Measurements from ENCODE around the gene UFM1. TPM values are rescaled to one million over a fixed set of nuclear protein-coding genes. Genes with fewer than 3 reads are reported as not detected.

Gene UFM1
- total and polyA plus RNA-seq, 2 of the 13 experiments (the other 11 are each of a cell fraction or from before 2014, with no cell fraction given), result 42.6 to 47.0 TPM

- 0% methylated on average over 1 of the region's 1 CpG for WGBS (ENCODE audit: low lambda C conversion rate)
- no peak overlapping the region for H3K4me3 ChIP-seq (replicated peaks in 1 of 3; ENCODE audit: insufficient read depth in 1 of 3, low read depth in 2 of 3, low read length in 3 of 3)
- no peak for TF ChIP-seq ATM (IDR thresholded peaks at IDR 0.05; ENCODE audit: borderline replicate concordance)
- TF ChIP-seq SMARCC2 (IDR thresholded peaks at IDR 0.05), result no peak
- TF ChIP-seq ZBTB7A (CRISPR knock-in tag; IDR thresholded peaks at IDR 0.05), result no peak
- no peak for TF ChIP-seq ATF3 (CRISPR knock-in tag; IDR thresholded peaks at IDR 0.05)
- no peak for TF ChIP-seq ZNF773 (CRISPR knock-in tag; IDR thresholded peaks at IDR 0.05; ENCODE audit: borderline replicate concordance)
- no peak for TF ChIP-seq NCOA1 (CRISPR knock-in tag; IDR thresholded peaks at IDR 0.05)
- no peak for TF ChIP-seq ZNF121 (CRISPR knock-in tag; IDR thresholded peaks at IDR 0.05)
- no peak for TF ChIP-seq ZNF772 (CRISPR knock-in tag; IDR thresholded peaks at IDR 0.05)
- no peak for TF ChIP-seq TCF7L2 (IDR thresholded peaks at IDR 0.05; ENCODE audit: low read depth, low read length)
- no peak for TF ChIP-seq ARID2 (CRISPR knock-in tag; IDR thresholded peaks at IDR 0.05; ENCODE audit: borderline replicate concordance)
- no peak for TF ChIP-seq KLF11 (CRISPR knock-in tag; IDR thresholded peaks at IDR 0.05)
- no peak for TF ChIP-seq ZNF879 (CRISPR knock-in tag; IDR thresholded peaks at IDR 0.05)
- TF ChIP-seq ZBTB39 (CRISPR knock-in tag; IDR thresholded peaks at IDR 0.05), result no peak
- TF ChIP-seq ZNF124 (CRISPR knock-in tag; IDR thresholded peaks at IDR 0.05), result no peak
- no peak for TF ChIP-seq ZSCAN29 (CRISPR knock-in tag; conservative IDR thresholded peaks at IDR 0.05)
- no peak for TF ChIP-seq ZNF264 (CRISPR knock-in tag; IDR thresholded peaks at IDR 0.05)
- TF ChIP-seq CEBPZ (IDR thresholded peaks at IDR 0.05; ENCODE audit: low read length), result no peak
- TF ChIP-seq ZNF660 (CRISPR knock-in tag; IDR thresholded peaks at IDR 0.05; ENCODE audit: borderline replicate concordance, low read depth), result no peak
- TF ChIP-seq TEAD2 (CRISPR knock-in tag; IDR thresholded peaks at IDR 0.05), result no peak
- no peak for TF ChIP-seq ZNF33B (CRISPR knock-in tag; IDR thresholded peaks at IDR 0.05)
- H3K27ac ChIP-seq (ENCODE audit: extremely low read length, insufficient read depth, low read length), result no peak overlapping the region
- no TSS peak for BruUV-seq (replicated peaks)
- in situ Hi-C loops (cut with HindIII; ENCODE audit: extremely low pct_ligation_motif_present, low pct_unique_long_range_greater_than_20kb), result no loop called here
- no peaks in the 10 kb centered on the region for H3K9me3 ChIP-seq (ENCODE audit: low read length)
- ATAC-seq (no peak), DNase-seq (ENCODE audit: low spot score) (no peak), FAIRE-seq (no peak)
- no peaks in the 10 kb centered on the region for H3K36me3 ChIP-seq (replicated peaks in 1 of 2; ENCODE audit: control insufficient read depth in 1 of 2, insufficient read depth in 2 of 2, low read length in 2 of 2)
- no peak overlapping the region for H3K4me2 ChIP-seq (ENCODE audit: low read depth, low read length)
- ChIA-PET CTCF (ENCODE audit: low intra/inter-chr PET ratio, low total read pairs) (no interaction called here), POLR2A (no interaction called here)
- H2AFZ ChIP-seq (ENCODE audit: low read length), result no peak overlapping the region
- no peaks in the 10 kb centered on the region for H3K79me2 ChIP-seq (ENCODE audit: insufficient read depth, low read length)
- H3K4me1 ChIP-seq (ENCODE audit: insufficient read depth, low read length), result peaks cover 6% of the 10 kb centered on the region; the same call in 1 of the 2 replicates
- intact Hi-C loops (cut with micrococcal nuclease; ENCODE audit: unreplicated experiment), result no loop called here
- H3K27me3 ChIP-seq (ENCODE audit: control insufficient read depth in 1 of 2, insufficient read depth in 2 of 2, low read length in 2 of 2), result no peaks in the 10 kb centered on the region
- H3K9ac ChIP-seq (ENCODE audit: insufficient read depth, low read depth, low read length), result no peak overlapping the region
- no peaks in the 10 kb centered on the region for H4K20me1 ChIP-seq (ENCODE audit: insufficient read depth, low read length)
Observed at GRCh38 chr13:38376546-38376945, 26.9 kb downstream of the UFM1 start.

Measured in HepG2 (cell line).